HG03039 (cell line): Measurements from ENCODE around the gene MYO10.
"Not testable (repeated sequence)": the region's sequence is repeated elsewhere in the genome, so short reads cannot be mapped to it uniquely, and the experiment has no call there.

Source experiments
- ATAC-seq: cut with Tn5 transposase; IDR thresholded peaks from one replicate; pipeline ENCODE4 v1.9.1; 2021; ENCODE audit warnings: mild to moderate bottlenecking, moderate library complexity; ENCODE audit not compliant: unreplicated experiment

Gene MYO10

GRCh38 chr5:16654647-16655334, 281.3 kb downstream of the MYO10 start:
- ATAC-seq = no peak

DNA sequence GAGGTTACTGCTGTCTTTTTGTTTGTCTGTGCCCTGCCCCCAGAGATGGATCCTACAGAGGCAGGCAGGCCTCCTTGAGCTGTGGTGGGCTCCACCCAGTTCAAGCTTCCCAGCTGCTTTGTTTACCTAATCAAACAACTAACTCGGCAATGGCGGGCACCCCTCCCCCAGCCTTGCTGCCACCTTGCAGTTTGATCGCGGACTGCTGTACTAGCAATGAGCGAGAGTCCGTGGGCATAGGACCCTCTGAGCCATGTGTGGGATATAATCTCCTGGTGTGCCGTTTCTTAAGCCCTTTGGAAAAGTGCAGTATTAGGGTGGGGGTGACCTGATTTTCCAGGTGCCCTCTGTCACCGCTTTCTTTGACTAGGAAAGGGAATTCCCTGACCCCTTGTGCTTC, 287.3 kb downstream of the MYO10 start:
- not testable (repeated sequence) for ATAC-seq

DNA sequence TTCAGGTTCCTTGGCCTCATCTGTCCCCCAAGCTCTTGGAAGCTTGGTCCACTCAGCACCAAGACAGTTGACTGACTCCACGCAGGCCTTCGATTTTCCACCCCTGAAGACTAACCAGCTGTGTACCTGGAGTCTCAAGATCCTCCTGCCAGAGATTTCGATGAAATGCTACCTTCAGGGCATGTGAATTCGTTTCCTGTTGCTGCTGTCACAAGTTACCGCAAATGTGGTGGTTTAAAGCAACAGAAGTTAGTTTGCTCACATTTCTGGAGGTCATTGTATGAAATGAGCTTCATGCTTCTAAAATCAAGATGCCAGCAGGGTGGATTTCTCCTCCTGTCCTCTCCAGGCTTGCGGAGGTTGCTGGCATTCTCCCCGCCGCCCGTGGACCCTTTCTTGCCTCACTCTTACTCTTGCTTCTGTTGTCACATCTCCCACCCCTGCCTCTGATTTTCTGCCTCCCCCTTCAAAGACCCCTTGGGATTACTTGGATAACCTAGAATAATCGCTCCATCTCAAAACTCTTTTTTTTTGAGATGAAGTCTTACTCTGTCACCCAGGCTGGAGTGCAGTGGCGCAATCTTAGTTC, 291.7 kb downstream of the MYO10 start:
- no peak for ATAC-seq

- no peak for ATAC-seq
Measured at GRCh38 chr5:16642867-16643266, 293.2 kb downstream of the MYO10 start.

- no peak for ATAC-seq
Measured at GRCh38 chr5:16639206-16639605, 296.9 kb downstream of the MYO10 start.

GRCh38 chr5:16628376-16628775, 307.7 kb downstream of the MYO10 start:
- no peak for ATAC-seq

GRCh38 chr5:16626696-16627264, 309.3 kb downstream of the MYO10 start:
- ATAC-seq = peak; percentile 83

- ATAC-seq = no peak
Measured at GRCh38 chr5:16625096-16625495, 311.0 kb downstream of the MYO10 start.

- no peak for ATAC-seq
Measured at GRCh38 chr5:16619136-16619535, 317.0 kb downstream of the MYO10 start.

DNA sequence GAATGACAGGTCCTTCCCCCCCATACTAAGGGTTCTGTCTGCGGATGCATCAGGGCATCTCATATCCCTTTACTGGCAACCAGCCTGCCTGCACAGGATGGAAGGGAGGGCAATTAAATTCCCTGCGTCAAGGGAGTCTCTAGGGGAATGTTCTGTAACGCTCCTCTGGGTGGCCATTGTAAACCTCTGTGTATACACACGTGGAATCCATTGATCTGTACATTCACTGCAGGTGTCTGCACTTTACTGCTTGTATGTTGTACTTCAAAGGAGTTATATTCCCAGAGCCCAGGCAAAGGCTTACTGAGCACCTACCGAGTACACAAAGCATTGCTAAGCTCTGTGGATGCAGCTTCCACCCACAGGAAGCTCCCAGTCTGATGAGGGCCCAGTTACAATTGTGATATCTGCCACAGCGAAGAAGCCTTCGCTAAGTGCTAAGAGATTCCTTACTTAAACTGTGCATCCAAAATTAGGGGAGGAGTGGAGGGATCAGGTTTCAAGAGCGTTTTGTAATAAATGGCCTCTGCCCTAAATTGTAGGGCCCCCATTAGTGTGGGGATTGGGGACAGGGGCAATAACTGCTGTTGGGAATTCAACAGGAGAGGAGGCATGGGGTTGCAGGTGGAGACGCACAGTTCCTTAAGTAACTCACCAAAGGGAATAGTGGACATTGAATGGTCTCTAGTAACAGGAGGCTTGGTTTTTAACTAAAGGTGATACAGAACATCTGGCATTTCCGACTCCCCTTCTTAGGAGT, 317.8 kb downstream of the MYO10 start:
- no peak for ATAC-seq

DNA sequence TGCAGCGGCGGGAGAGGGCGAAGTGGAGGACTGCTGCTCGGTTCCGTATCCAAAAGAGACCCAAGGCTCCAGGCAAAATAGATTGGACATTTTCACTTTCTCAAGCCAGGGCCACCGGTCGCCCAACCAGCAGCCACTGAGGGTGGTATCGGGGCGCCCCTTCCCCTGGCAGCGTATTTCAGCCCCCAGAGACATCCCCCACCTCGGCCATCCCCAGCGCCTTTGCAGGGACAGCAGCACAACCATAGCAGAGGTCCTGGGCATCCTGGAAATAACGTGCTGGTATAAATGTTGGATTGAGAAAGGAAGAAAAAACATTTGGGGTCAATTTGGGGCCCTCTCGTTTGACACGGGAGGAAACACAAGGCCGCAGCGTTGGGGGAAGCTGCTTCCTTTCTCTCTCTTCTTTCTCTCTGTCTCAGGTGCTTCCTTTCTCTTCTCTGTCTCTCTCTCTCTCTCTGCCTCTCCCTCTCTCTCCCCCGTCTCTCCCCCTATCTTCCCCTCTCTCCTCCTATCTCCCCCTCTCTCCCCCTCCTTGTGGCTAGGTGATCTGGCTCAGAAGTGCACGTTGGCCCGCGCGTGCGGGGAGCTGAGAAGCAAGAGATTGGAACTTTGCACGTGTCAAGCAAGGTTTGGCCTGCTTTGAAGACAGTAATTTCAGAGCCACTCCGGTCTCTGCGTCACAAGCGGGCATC, 318.7 kb downstream of the MYO10 start:
- no peak for ATAC-seq

- ATAC-seq = peak; percentile 68
Measured at GRCh38 chr5:16616536-16617273, 319.4 kb downstream of the MYO10 start, which contains the start of gene RETREG1. TSS of gene RETREG1 (minus strand) at chr5:16616997. CDS start at chr5:16616971, 26 bp downstream.

DNA sequence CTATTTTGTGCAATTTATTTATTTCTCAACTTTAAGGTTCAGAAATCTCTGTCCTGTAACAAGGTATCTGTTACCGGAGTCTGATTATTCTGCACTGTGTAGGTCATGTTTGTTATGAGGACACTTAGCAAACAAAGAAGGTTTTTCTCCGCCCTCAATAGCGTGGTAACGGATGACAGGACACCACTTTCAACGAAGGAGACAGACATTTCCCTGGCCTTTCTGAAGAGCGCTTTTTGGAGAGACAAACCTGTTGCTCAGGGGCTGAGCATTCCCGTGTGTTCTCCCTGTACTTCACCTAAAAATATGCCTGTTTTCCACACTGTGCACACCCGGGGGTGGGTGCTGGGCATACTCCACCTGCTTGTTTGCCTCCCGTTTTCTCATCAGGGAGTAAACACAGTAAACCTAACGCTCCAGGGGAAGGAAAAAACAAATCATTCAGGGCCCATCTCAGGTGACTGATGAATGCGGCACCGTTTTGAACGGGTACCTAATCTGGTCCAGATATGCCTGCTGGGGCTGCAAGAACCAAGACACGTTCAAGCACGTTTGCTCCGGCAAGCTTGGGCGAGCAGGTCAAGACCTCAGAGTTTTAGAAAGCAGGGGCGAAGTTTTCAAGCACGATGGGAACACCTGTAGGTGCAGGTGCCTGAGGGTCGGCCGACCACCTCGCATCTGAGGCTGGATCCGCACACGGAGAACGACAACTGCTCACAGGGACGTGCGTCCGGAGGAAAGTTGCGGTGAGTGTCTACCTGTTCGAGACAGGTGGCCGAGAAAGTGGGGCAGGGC, 320.1 kb downstream of the MYO10 start:
- no peak for ATAC-seq

DNA sequence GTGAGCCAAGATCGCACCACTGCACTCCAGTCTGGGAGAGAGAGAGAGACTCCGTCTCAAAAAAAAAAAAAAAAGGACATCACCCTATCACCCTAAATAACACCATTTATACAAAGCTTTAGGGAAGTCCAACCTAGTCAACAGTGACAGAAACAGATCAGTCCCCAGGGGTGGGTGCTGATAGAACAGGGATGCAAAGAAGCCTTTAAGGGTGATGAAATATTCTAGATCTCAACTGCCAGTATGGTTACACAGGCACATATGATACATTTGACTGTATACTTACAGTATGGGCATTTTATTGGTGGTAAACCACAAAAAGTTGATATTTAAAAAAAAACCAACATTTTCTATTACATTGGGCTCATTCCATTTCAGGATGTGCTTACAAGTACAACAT, 324.1 kb downstream of the MYO10 start:
- no peak for ATAC-seq
